GM12878 (cell line): ENCODE data around the gene MSH5. TPM values are rescaled to one million over a fixed set of nuclear protein-coding genes. Genes with fewer than 3 reads are reported as not detected.

Source experiments
- ATAC-seq: fragments of 200-7000 bp; cut with Tn5 transposase; 3 replicates; pipeline ENCODE4 v1.9.1; 2020; ENCODE audit warnings: mild to moderate bottlenecking, moderate library complexity
- BruUV-seq: library from RNA; stranded (reverse); fragments of 400-500 nt; replicated peaks from 2 replicates; lab custom pipeline; 2021; lab: Mats Ljungman, UMichigan
- CTCF ChIA-PET: fragments of 300-600 bp; sonication (Branson Sonifier 250); formaldehyde crosslinking; extraction: SDS; loops from one replicate; lab custom pipeline; 2021; ENCODE audit warnings: inconsistent platforms; lab: Yijun Ruan, JAX
- POLR2A ChIA-PET: fragments of 350-600 bp; formaldehyde crosslinking; extraction: SDS; loops from one replicate; lab custom pipeline; 2021; ENCODE audit warnings: inconsistent platforms; lab: Charles Lee
- RAD21 ChIA-PET: fragments of 300-600 bp; sonication (Branson Sonifier 250); formaldehyde crosslinking; loops from one replicate; lab custom pipeline; 2023; ENCODE audit warnings: antibody characterized with exemption; ENCODE audit not compliant: unreplicated experiment; lab: Charles Lee
- SMC1A ChIA-PET: fragments of 300-600 bp; sonication (Branson Sonifier 250); formaldehyde crosslinking; loops from one replicate; lab custom pipeline; 2023; ENCODE audit not compliant: unreplicated experiment, uncharacterized antibody; lab: Charles Lee
- DNase-seq: peaks from one replicate; pipeline ENCODE4 v3.0.0-alpha.2; 2011; ENCODE audit warnings: low read depth, low spot score
- FAIRE-seq: peaks from 3 replicates; lab custom pipeline; 2011; peaks lifted over from hg19 to GRCh38; lab: Jason Lieb, UNC
- H2AFZ ChIP-seq: 2 replicates; pipeline ENCODE4 v1.6.0; 2011; ENCODE audit warnings: low read depth, low read length, control low read depth; ENCODE audit not compliant: control insufficient read depth
- H3K27ac ChIP-seq: 2 replicates; pipeline ENCODE4 v1.5.1; 2011; ENCODE audit warnings: control low read depth; ENCODE audit not compliant: control insufficient read depth, insufficient read depth
- H3K27me3 ChIP-seq, 2 experiments: replicated peaks in 1 of 2; 2 replicates each; pipeline versions ENCODE4 v1.6.0 to v1.6.1; 2011; ENCODE audit warnings: low read length in 1 of 2; ENCODE audit not compliant: control insufficient read depth in 2 of 2, insufficient read depth in 2 of 2
- H3K36me3 ChIP-seq, 2 experiments: 2 replicates each; pipeline ENCODE4 v1.5.1; 2011; ENCODE audit warnings: low read length in 1 of 2; ENCODE audit not compliant: control insufficient read depth in 2 of 2, insufficient read depth in 2 of 2
- H3K4me1 ChIP-seq: 2 replicates; pipeline ENCODE4 v1.6.1; 2011; ENCODE audit warnings: mild to moderate bottlenecking, low read length, moderate library complexity, mixed read lengths; ENCODE audit not compliant: control insufficient read depth, insufficient read depth
- H3K4me2 ChIP-seq: 2 replicates; pipeline ENCODE4 v1.6.0; 2011; ENCODE audit warnings: control low read depth; ENCODE audit not compliant: control insufficient read depth, insufficient read depth
- H3K4me3 ChIP-seq: fragments of 200-600 bp; sonication (generic); 2 replicates; pipeline ENCODE4 v1.5.1; 2016
- H3K79me2 ChIP-seq: 2 replicates; pipeline ENCODE4 v1.6.0; 2011; ENCODE audit warnings: low read length; ENCODE audit not compliant: control insufficient read depth, insufficient read depth
- H3K9ac ChIP-seq: 2 replicates; pipeline ENCODE4 v1.8.0; 2011; ENCODE audit warnings: low read length, control low read depth, mixed read lengths; ENCODE audit not compliant: control insufficient read depth, insufficient read depth
- H3K9me3 ChIP-seq: replicated peaks from 3 replicates; pipeline ENCODE4 v1.5.1; 2011; ENCODE audit warnings: mild to moderate bottlenecking, low read length; ENCODE audit not compliant: control insufficient read depth, insufficient read depth
- H4K20me1 ChIP-seq: 2 replicates; pipeline ENCODE4 v1.6.0; 2011; ENCODE audit not compliant: control insufficient read depth, insufficient read depth
- IRF4 ChIP-seq: IDR thresholded peaks from 2 replicates; pipeline ENCODE4 v1.6.1; 2011; ENCODE audit warnings: low read depth, low read length
- POLR2A ChIP-seq: IDR thresholded peaks from 2 replicates; pipeline ENCODE4 v1.6.1; 2011; ENCODE audit warnings: low read depth, mild to moderate bottlenecking, low read length
- SIX5 ChIP-seq: IDR thresholded peaks from 2 replicates; pipeline ENCODE4 v1.6.1; 2011; ENCODE audit warnings: mild to moderate bottlenecking, low read depth, low read length, moderate library complexity; ENCODE audit not compliant: severe bottlenecking
- ZNF217 ChIP-seq: fragments of 450-650 bp; IDR thresholded peaks from 2 replicates; pipeline ENCODE4 v1.6.1; 2017; ENCODE audit warnings: antibody characterized with exemption, mild to moderate bottlenecking
- WGBS: methylation state at CpG from one replicate; pipeline ENCODE4 v1.1.6; 2016; ENCODE audit warnings: low lambda C conversion rate; ENCODE audit not compliant: insufficient replicate concordance, insufficient coverage; ENCODE audit errors: missing lambda C conversion rate; 5-methylcytosine and 5-hydroxymethylcytosine counted together
- in situ Hi-C: fragments of 300-500 bp; cut with MboI; formaldehyde crosslinking; loops from 9 replicates; pipeline ENCODE4 v1.14.3; 2018; ENCODE audit warnings: mixed read lengths
- intact Hi-C: fragments of 100-400 bp; cut with micrococcal nuclease; formaldehyde crosslinking; loops from one replicate; pipeline ENCODE4 v1.14.2; 2022; ENCODE audit not compliant: unreplicated experiment
- polyA plus RNA-seq, 11 experiments: library from polyadenylated mRNA; depleted of rRNA in 4 of 11; unstranded in 6 of 11; stranded (reverse) in 5 of 11; fragments of >200 nt; fragmentation: Nextera tagmentation in 4 of 11; fragmentation: Illumina TruSeq in 1 of 11; extraction: Ambion mirVana in 4 of 11; extraction: Trizol in 1 of 11; gene quantifications; 1 replicate in 1 of 11; 2 replicates in 10 of 11; pipeline versions ENCODE4 v1.2.1 to v1.2.3, GENCODE V29; 2011 to 2016; ENCODE audit warnings: inconsistent platforms in 2 of 11, missing spikeins in 2 of 11, low read depth in 1 of 11
- total RNA-seq, 4 experiments: library from RNA; depleted of rRNA in 3 of 4; stranded (reverse); fragments of >200 nt in 3 of 4; fragmentation: Illumina TruSeq in 1 of 4; extraction: Trizol in 1 of 4; gene quantifications; 2 replicates each; pipeline versions ENCODE4 v1.2.1 to v1.2.3, GENCODE V29; 2013 to 2021

MSH5 gene
- total and polyA plus RNA-seq, 10 of the 15 experiments (the other 5 are each of a cell fraction or from before 2014, with no cell fraction given) = 9.1 to 52.7 (median 30.0) TPM

GRCh38 chr6:31779908-31780307 is 40.1 kb downstream of the MSH5 start:
- CTCF ChIA-PET = interaction anchor here (1.0 to 4.1 kb wide), 2 partner anchors 11 to 15 kb away, joined by 3 to 12 read pairs; partner anchors contain the start of gene VARS1
- H3K27ac ChIP-seq = no peak overlapping the region
- RAD21 ChIA-PET = interaction anchor here (1.3 kb wide), 1 partner anchor 83 kb away, joined by 3 read pairs; the partner anchor contains the start of gene NEU1
- no TSS peak for BruUV-seq
- H3K4me2 ChIP-seq = no peak overlapping the region
- FAIRE-seq (no peak), DNase-seq (no peak), ATAC-seq (no peak)
- H3K4me1 ChIP-seq = peaks cover 18% of the 10 kb centered on the region
- in situ Hi-C loops (no loop called here), intact Hi-C loops (loop anchor here (10.0 kb wide), 1 partner anchor 45 kb away; the partner anchor contains the start of gene HSPA1B)
- H3K36me3 ChIP-seq = peaks cover 5 to 45% of the 10 kb centered on the region in 2 experiments; a peak in 3 of 4 replicates
- no peaks in the 10 kb centered on the region for H4K20me1 ChIP-seq
- H3K27me3 ChIP-seq = no peaks in the 10 kb centered on the region
- POLR2A ChIA-PET = interaction anchor here (1.3 to 3.2 kb wide), 2 partner anchors 10 to 34 kb away, joined by 3 to 12 read pairs; partner anchors contain the start of genes HSPA1A and HSPA1L
- no peak overlapping the region for H3K4me3 ChIP-seq
- no peak for TF ChIP-seq ZNF217
- TF ChIP-seq POLR2A = peak; percentile 15; the same call in 1 of the 2 replicates
- no peak for TF ChIP-seq SIX5
- H3K9ac ChIP-seq = no peak overlapping the region
- H3K9me3 ChIP-seq = no peaks in the 10 kb centered on the region
- no peak overlapping the region for H2AFZ ChIP-seq
- SMC1A ChIA-PET = interaction anchor here (1.1 to 1.4 kb wide), 2 partner anchors 26 to 42 kb away, joined by 4 read pairs; no protein-coding TSS in a partner anchor
- no peaks in the 10 kb centered on the region for H3K79me2 ChIP-seq
- 96% methylated on average over 10 of the region's 10 CpGs for WGBS

GRCh38 chr6:31780507-31781243 is 40.9 kb downstream of the MSH5 start:
- ChIA-PET RAD21 (interaction anchor here (0.6 to 1.3 kb wide), 2 partner anchors 82 to 874 kb away, joined by 3 read pairs; partner anchors contain the start of gene NEU1), SMC1A (interaction anchor here (1.1 kb wide), 1 partner anchor 25 kb away, joined by 4 read pairs; no protein-coding TSS in a partner anchor), POLR2A (interaction anchor here (1.3 to 3.2 kb wide), 2 partner anchors 9 to 33 kb away, joined by 3 to 12 read pairs; partner anchors contain the start of genes HSPA1A and HSPA1L), CTCF (interaction anchor here (1.0 to 4.1 kb wide), 2 partner anchors 10 to 15 kb away, joined by 3 to 12 read pairs; partner anchors contain the start of gene VARS1)
- no peak overlapping the region for H3K4me3 ChIP-seq
- no peak overlapping the region for H2AFZ ChIP-seq
- H3K79me2 ChIP-seq = no peaks in the 10 kb centered on the region
- in situ Hi-C loops = no loop called here
- ATAC-seq (no peak), FAIRE-seq (no peak), DNase-seq (no peak)
- peaks cover 6 to 51% of the 10 kb centered on the region in 2 experiments; a peak in 3 of 4 replicates for H3K36me3 ChIP-seq
- WGBS = 82% methylated on average over 20 of the region's 20 CpGs
- intact Hi-C loops = no loop called here
- H3K27me3 ChIP-seq = no peaks in the 10 kb centered on the region
- TF ChIP-seq POLR2A = peak; percentile 26; the same call in 1 of the 2 replicates
- no peak for TF ChIP-seq IRF4
- H3K9me3 ChIP-seq = no peaks in the 10 kb centered on the region
- no peak overlapping the region for H3K4me2 ChIP-seq
- H3K4me1 ChIP-seq = peaks cover 18% of the 10 kb centered on the region
- H4K20me1 ChIP-seq = no peaks in the 10 kb centered on the region
- no peak overlapping the region for H3K9ac ChIP-seq
- no peak overlapping the region for H3K27ac ChIP-seq
- BruUV-seq = no TSS peak
